Smooth muscle cell (in vitro differentiated cells): ENCODE measurements around the gene KLHL22. TPM values are rescaled to one million over a fixed set of nuclear protein-coding genes. Genes with fewer than 3 reads are reported as not detected.

ENCODE experiments used
- DNase-seq: peaks from one replicate; lab custom pipeline; 2025; ENCODE audit not compliant: unreplicated experiment; lab: John Stamatoyannopoulos, UW
- H2AFZ ChIP-seq: fragments of 200-600 bp; sonication (generic); 2 replicates; pipeline ENCODE4 v1.6.0; 2016; ENCODE audit warnings: antibody characterized with exemption, low read depth, mild to moderate bottlenecking
- H3F3A ChIP-seq: fragments of 200-600 bp; sonication (generic); 2 replicates; pipeline ENCODE4 v1.6.0; 2017; ENCODE audit warnings: antibody characterized with exemption, low read depth
- H3K27ac ChIP-seq: fragments of 200-600 bp; sonication (generic); 2 replicates; pipeline ENCODE4 v1.5.1; 2016; ENCODE audit warnings: low read depth, mild to moderate bottlenecking
- H3K27me3 ChIP-seq: fragments of 200-600 bp; sonication (generic); 2 replicates; pipeline ENCODE4 v1.6.1; 2016; ENCODE audit warnings: low read depth, mild to moderate bottlenecking
- H3K36me3 ChIP-seq: fragments of 200-600 bp; sonication (generic); 2 replicates; pipeline ENCODE4 v1.5.1; 2016; ENCODE audit warnings: low read depth
- H3K4me1 ChIP-seq: fragments of 200-600 bp; sonication (generic); 2 replicates; pipeline ENCODE4 v1.5.1; 2016; ENCODE audit warnings: low read depth
- H3K4me2 ChIP-seq: fragments of 200-600 bp; sonication (generic); 2 replicates; pipeline ENCODE4 v1.6.0; 2016; ENCODE audit warnings: mild to moderate bottlenecking
- H3K4me3 ChIP-seq: fragments of 200-600 bp; sonication (generic); 2 replicates; pipeline ENCODE4 v1.5.1; 2016; ENCODE audit warnings: mild to moderate bottlenecking
- H3K79me2 ChIP-seq: fragments of 200-600 bp; sonication (generic); 2 replicates; pipeline ENCODE4 v1.6.0; 2016; ENCODE audit warnings: low read depth, mild to moderate bottlenecking
- H3K9ac ChIP-seq: fragments of 200-600 bp; sonication (generic); 2 replicates; pipeline ENCODE4 v1.6.0; 2016; ENCODE audit warnings: low read depth
- H3K9me3 ChIP-seq: fragments of 200-600 bp; sonication (generic); replicated peaks from 2 replicates; pipeline ENCODE4 v1.5.1; 2016; ENCODE audit warnings: low read depth
- H4K20me1 ChIP-seq: fragments of 200-600 bp; sonication (generic); 2 replicates; pipeline ENCODE4 v1.6.0; 2016; ENCODE audit warnings: low read depth
- WGBS: methylation state at CpG from one replicate; pipeline ENCODE4 v1.1.7; 2016; ENCODE audit warnings: low lambda C conversion rate; 5-methylcytosine and 5-hydroxymethylcytosine counted together
- polyA plus RNA-seq: library from polyadenylated mRNA; unstranded; fragments of >200 nt; fragmentation: Nextera tagmentation; extraction: Ambion mirVana; gene quantifications from 2 replicates; pipeline ENCODE4 v1.2.1, GENCODE V29; 2016
- total RNA-seq: library from RNA; depleted of rRNA; stranded (reverse); fragments of >200 nt; gene quantifications from 2 replicates; pipeline ENCODE4 v1.2.3, GENCODE V29; 2014
- TF ChIP-seq, protein P1 (sequence below): fragments of 200-600 bp; sonication (generic); IDR thresholded peaks from 2 replicates; pipeline ENCODE4 v1.5.1; 2017; ENCODE audit warnings: borderline replicate concordance, mild to moderate bottlenecking, antibody characterized with exemption; ENCODE audit not compliant: insufficient read depth, poor library complexity, severe bottlenecking

The KLHL22 gene
- total and polyA plus RNA-seq, 2 experiments from 2014 or later: 17.1 to 27.3 TPM

DNA sequence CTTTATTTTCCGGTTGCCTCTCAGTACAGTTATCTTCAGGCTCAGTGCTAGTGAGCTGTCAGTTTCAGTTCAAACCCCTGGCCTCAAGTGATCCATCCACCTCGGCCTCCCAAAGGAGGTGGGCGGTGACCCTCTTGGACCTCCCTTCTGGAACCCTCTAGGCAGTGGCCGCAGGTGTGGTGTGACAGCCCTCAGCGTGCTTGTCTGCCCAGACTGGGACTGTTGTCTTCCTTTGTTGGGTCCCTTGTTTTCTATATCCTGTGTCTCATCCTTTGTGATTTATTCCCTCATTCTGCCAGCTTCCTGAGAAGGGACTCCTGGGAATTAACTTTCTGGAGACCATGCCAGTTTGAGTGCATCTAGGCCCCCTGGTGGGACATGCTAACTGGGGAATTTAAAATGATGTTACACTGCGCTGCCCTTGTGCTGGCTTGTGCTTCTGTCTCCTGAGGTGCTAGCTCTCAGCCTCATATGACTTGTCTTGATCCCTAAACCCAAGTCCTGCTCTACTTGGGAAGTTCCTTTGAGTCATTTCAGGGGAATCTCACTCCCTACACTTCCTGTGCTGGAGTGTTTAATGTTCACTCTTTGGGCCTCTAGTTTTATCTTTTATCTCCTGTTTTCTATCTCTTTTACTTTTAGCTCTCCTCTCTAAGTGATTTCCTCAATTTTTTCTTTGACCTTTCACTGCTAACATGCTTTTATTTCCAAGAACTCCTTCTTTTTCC is 31.2 kb upstream of the KLHL22 start:
- Histone ChIP-seq H3K27ac (peak overlapping the region; percentile 98), H4K20me1 (peaks cover 95% of the 10 kb centered on the region), H3K79me2 (peaks cover 83% of the 10 kb centered on the region), H3F3A (peaks cover 58% of the 10 kb centered on the region), H3K4me1 (peaks cover 42% of the 10 kb centered on the region), H3K9me3 (no peaks in the 10 kb centered on the region), H3K4me2 (peak overlapping the region; percentile 78), H3K27me3 (no peaks in the 10 kb centered on the region), H3K9ac (peak overlapping the region; percentile 57), H3K36me3 (no peaks in the 10 kb centered on the region), H2AFZ (no peak overlapping the region), H3K4me3 (no peak overlapping the region)
- 52% methylated on average over 6 of the region's 6 CpGs for WGBS
- TF ChIP-seq, protein P1, sequence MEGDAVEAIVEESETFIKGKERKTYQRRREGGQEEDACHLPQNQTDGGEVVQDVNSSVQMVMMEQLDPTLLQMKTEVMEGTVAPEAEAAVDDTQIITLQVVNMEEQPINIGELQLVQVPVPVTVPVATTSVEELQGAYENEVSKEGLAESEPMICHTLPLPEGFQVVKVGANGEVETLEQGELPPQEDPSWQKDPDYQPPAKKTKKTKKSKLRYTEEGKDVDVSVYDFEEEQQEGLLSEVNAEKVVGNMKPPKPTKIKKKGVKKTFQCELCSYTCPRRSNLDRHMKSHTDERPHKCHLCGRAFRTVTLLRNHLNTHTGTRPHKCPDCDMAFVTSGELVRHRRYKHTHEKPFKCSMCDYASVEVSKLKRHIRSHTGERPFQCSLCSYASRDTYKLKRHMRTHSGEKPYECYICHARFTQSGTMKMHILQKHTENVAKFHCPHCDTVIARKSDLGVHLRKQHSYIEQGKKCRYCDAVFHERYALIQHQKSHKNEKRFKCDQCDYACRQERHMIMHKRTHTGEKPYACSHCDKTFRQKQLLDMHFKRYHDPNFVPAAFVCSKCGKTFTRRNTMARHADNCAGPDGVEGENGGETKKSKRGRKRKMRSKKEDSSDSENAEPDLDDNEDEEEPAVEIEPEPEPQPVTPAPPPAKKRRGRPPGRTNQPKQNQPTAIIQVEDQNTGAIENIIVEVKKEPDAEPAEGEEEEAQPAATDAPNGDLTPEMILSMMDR: peak; percentile 16
- no peak for DNase-seq

DNA sequence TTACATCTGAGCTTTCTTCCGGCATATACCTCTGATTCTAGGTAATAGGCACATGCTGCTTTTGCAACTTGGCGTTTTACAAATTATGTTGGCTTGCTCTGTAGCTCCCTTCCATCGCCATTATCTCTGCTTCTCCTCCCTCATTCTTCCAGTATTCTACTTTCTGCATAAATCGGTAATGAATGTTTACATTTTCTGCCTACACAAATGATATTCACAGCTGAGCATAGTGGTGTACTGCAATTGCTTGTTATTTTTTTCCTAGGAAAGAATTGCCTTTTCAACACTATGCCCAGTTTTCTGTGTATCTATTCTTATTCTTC is 30.7 kb upstream of the KLHL22 start:
- Histone ChIP-seq H3K79me2 (peaks cover 89% of the 10 kb centered on the region), H3K36me3 (no peaks in the 10 kb centered on the region), H3K4me1 (peaks cover 37% of the 10 kb centered on the region), H2AFZ (no peak overlapping the region), H3K4me2 (peak overlapping the region; percentile 78), H3K27me3 (no peaks in the 10 kb centered on the region), H3K9ac (peak overlapping the region; percentile 57), H4K20me1 (peaks cover 96% of the 10 kb centered on the region), H3K4me3 (no peak overlapping the region), H3K27ac (peak overlapping the region; percentile 98), H3F3A (peaks cover 54% of the 10 kb centered on the region), H3K9me3 (no peaks in the 10 kb centered on the region)
- no peak for DNase-seq
- TF ChIP-seq, protein P1: no peak
- 54% methylated on average over 4 of the region's 4 CpGs for WGBS

DNA sequence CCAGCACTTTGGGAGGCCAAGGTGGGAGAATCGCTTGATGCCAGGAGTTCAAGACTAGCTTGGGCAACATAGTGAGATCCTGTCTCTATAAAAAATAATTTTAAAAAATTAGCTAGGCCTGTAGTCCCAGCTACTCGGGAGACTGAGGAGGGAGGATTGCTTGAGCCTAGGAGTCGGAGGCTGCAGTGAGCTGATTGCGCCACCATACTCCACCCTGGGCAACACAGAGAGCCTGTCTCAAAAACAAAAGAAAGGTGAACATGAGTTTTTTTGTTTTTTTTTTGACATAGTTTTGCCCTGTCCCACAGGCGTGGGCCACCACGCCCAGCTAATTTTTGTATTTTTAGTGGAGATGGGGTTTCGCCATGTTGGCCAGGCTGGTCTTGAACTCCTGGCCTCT is 29.5 kb upstream of the KLHL22 start:
- Histone ChIP-seq H3K27ac (peak overlapping the region; percentile 98), H3K36me3 (no peaks in the 10 kb centered on the region), H2AFZ (no peak overlapping the region), H3K4me3 (no peak overlapping the region), H4K20me1 (peaks cover 96% of the 10 kb centered on the region), H3K9ac (no peak overlapping the region), H3K27me3 (no peaks in the 10 kb centered on the region), H3F3A (peaks cover 48% of the 10 kb centered on the region), H3K4me1 (peaks cover 25% of the 10 kb centered on the region), H3K9me3 (no peaks in the 10 kb centered on the region), H3K4me2 (no peak overlapping the region), H3K79me2 (peaks cover 97% of the 10 kb centered on the region)
- TF ChIP-seq, protein P1: no peak
- WGBS: 96% methylated on average over 7 of the region's 7 CpGs
- DNase-seq: no peak

DNA sequence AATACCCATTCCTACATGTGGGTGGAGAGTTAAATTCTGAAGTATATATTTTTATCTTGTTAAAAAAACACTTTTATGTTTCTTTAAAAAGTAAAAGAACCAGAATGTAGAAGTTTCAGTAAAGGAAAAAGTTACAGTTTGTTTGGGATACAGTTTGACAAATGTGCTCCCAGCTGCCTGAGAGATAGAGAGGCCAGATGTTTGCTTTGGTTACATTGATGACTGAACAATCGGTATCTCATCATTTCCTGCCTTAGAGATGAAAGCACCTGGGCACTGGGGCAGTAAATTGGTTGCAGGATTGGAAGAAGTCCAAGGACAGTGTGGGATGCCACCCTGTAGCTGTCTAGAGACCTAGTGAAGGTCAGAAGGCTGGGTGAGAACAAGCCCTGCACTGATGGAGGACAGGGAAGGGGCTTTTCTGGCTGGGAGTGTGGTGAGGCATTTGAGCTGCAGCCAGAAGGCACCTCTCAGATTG is 28.4 kb upstream of the KLHL22 start:
- WGBS: 39% methylated on average over 1 of the region's 1 CpG
- H3K9ac ChIP-seq: no peak overlapping the region
- H3K36me3 ChIP-seq: no peaks in the 10 kb centered on the region
- H4K20me1 ChIP-seq: peaks cover 100% of the 10 kb centered on the region
- H3K27ac ChIP-seq: peak overlapping the region; percentile 98
- H3K79me2 ChIP-seq: peaks cover 97% of the 10 kb centered on the region
- peaks cover 23% of the 10 kb centered on the region for H3K4me1 ChIP-seq
- H3K27me3 ChIP-seq: no peaks in the 10 kb centered on the region
- H3K9me3 ChIP-seq: no peaks in the 10 kb centered on the region
- H3K4me2 ChIP-seq: peak overlapping the region; percentile 23
- H2AFZ ChIP-seq: no peak overlapping the region
- TF ChIP-seq, protein P1: no peak
- no peak overlapping the region for H3K4me3 ChIP-seq
- DNase-seq: no peak
- peaks cover 48% of the 10 kb centered on the region for H3F3A ChIP-seq
